ENCODE data around the gene ABLIM3. TPM values are rescaled to one million over a fixed set of nuclear protein-coding genes. Genes with fewer than 3 reads are reported as not detected.

ABLIM3 gene
- total RNA-seq, 2 experiments from 2014 or later, result not detected

- intact Hi-C loops (cut with micrococcal nuclease; ENCODE audit: unreplicated experiment), result no loop called here
- BruUV-seq (replicated peaks), result no TSS peak
- DNase-seq (ENCODE audit: low spot score), result no peak
- TF ChIP-seq EZH2phosphoT487 (IDR thresholded peaks at IDR 0.05; ENCODE audit: borderline replicate concordance, low read depth, low read length), result no peak
- no peak for TF ChIP-seq CTCF (conservative IDR thresholded peaks at IDR 0.05; ENCODE audit: low read length)
- Histone ChIP-seq H2AFZ (ENCODE audit: low read length) (no peak overlapping the region), H3K27ac (ENCODE audit: low read depth, low read length, poor library complexity, severe bottlenecking) (no peak overlapping the region), H3K4me3 (ENCODE audit: low read depth, low read length, poor library complexity, severe bottlenecking) (no peak overlapping the region), H4K20me1 (ENCODE audit: insufficient read depth, low read length) (no peaks in the 10 kb centered on the region), H3K9me2 (ENCODE audit: insufficient read depth, low read length) (no peaks in the 10 kb centered on the region), H3K4me2 (ENCODE audit: low read length) (no peak overlapping the region), H3K9me3 (ENCODE audit: low read length) (no peaks in the 10 kb centered on the region), H3K79me2 (ENCODE audit: insufficient read depth, low read depth, low read length) (no peaks in the 10 kb centered on the region), H3K36me3 (ENCODE audit: insufficient read depth, low read length) (no peaks in the 10 kb centered on the region), H3K4me1 (ENCODE audit: insufficient read depth, low read length, poor library complexity, severe bottlenecking) (no peaks in the 10 kb centered on the region)
- ChIA-PET POLR2A (no interaction called here), CTCF (ENCODE audit: unreplicated experiment) (no interaction called here)
Observed at GRCh38 chr5:149162401-149163084, 21.2 kb downstream of the ABLIM3 start.

GRCh38 chr5:149164731-149165130 lies 23.4 kb downstream of the ABLIM3 start:
- intact Hi-C loops (cut with micrococcal nuclease; ENCODE audit: unreplicated experiment), result no loop called here

More at GRCh38 chr5:149164731-149165130, 23.4 kb downstream of the ABLIM3 start:
- Histone ChIP-seq H3K4me2 (ENCODE audit: low read length) (no peak overlapping the region), H3K9me3 (ENCODE audit: low read length) (no peaks in the 10 kb centered on the region), H3K79me2 (ENCODE audit: insufficient read depth, low read depth, low read length) (no peaks in the 10 kb centered on the region), H3K4me3 (ENCODE audit: low read depth, low read length, poor library complexity, severe bottlenecking) (no peak overlapping the region), H3K27ac (ENCODE audit: low read depth, low read length, poor library complexity, severe bottlenecking) (no peak overlapping the region), H2AFZ (ENCODE audit: low read length) (no peak overlapping the region), H4K20me1 (ENCODE audit: insufficient read depth, low read length) (no peaks in the 10 kb centered on the region), H3K36me3 (ENCODE audit: insufficient read depth, low read length) (no peaks in the 10 kb centered on the region), H3K4me1 (ENCODE audit: insufficient read depth, low read length, poor library complexity, severe bottlenecking) (no peaks in the 10 kb centered on the region), H3K9me2 (ENCODE audit: insufficient read depth, low read length) (no peaks in the 10 kb centered on the region)
- no peak for TF ChIP-seq EZH2phosphoT487 (IDR thresholded peaks at IDR 0.05; ENCODE audit: borderline replicate concordance, low read depth, low read length)
- TF ChIP-seq CTCF (conservative IDR thresholded peaks at IDR 0.05; ENCODE audit: low read length), result no peak
- no peak for DNase-seq (ENCODE audit: low spot score)
- ChIA-PET POLR2A (interaction anchor here (0.6 kb wide), 1 partner anchor 292 kb away, joined by 3 read pairs; no protein-coding TSS in a partner anchor), CTCF (ENCODE audit: unreplicated experiment) (interaction anchor here (0.6 kb wide), 1 partner anchor 21 kb away, joined by 3 read pairs; no protein-coding TSS in a partner anchor)
- no TSS peak for BruUV-seq (replicated peaks)

Measured in OCI-LY7 (cell line).